AG10803 (cell line): ENCODE measurements around the gene TNFSF4.

Experiments
- DNase-seq: peaks from one replicate; pipeline ENCODE4 v3.0.0; 2010; ENCODE audit warnings: low read depth
- H3K4me3 ChIP-seq: 2 replicates; pipeline ENCODE4 v1.5.1; 2011; ENCODE audit warnings: mild to moderate bottlenecking, low read length, control low read depth
- CTCF ChIP-seq: conservative IDR thresholded peaks from 2 replicates; pipeline ENCODE4 v1.5.1; 2011; ENCODE audit warnings: mild to moderate bottlenecking, low read length, control low read depth, inconsistent platforms

The TNFSF4 gene

GRCh38 chr1:173202424-173203145 lies 4.5 kb downstream of the TNFSF4 start:
- DNase-seq: peak; percentile 91
- no peak overlapping the region for H3K4me3 ChIP-seq
- TF ChIP-seq CTCF: peak; percentile 80

- DNase-seq: no peak
- no peak for TF ChIP-seq CTCF
- H3K4me3 ChIP-seq: no peak overlapping the region
Measured at GRCh38 chr1:173201969-173202368, 5.2 kb downstream of the TNFSF4 start.

GRCh38 chr1:173195596-173196088 lies 11.5 kb downstream of the TNFSF4 start:
- no peak overlapping the region for H3K4me3 ChIP-seq
- no peak for TF ChIP-seq CTCF
- DNase-seq: no peak

- no peak for TF ChIP-seq CTCF
- H3K4me3 ChIP-seq: no peak overlapping the region
- DNase-seq: peak; percentile 91
Measured at GRCh38 chr1:173193639-173194038, 13.5 kb downstream of the TNFSF4 start.

- no peak for TF ChIP-seq CTCF
- DNase-seq: no peak
- H3K4me3 ChIP-seq: no peak overlapping the region
Measured at GRCh38 chr1:173191011-173191705, 16.0 kb downstream of the TNFSF4 start.

GRCh38 chr1:173190101-173190936 lies 16.8 kb downstream of the TNFSF4 start:
- peak; percentile 77 for DNase-seq
- no peak for TF ChIP-seq CTCF
- H3K4me3 ChIP-seq: no peak overlapping the region
